ENCODE measurements around the gene TRDN. TPM values are rescaled to one million over a fixed set of nuclear protein-coding genes. Genes with fewer than 3 reads are reported as not detected.
"Not testable (repeated sequence)": the region's sequence is repeated elsewhere in the genome, so short reads cannot be mapped to it uniquely, and the experiment has no call there.

TRDN gene
- total and polyA plus RNA-seq, 3 experiments from 2014 or later, result not detected

- DNase-seq, result no peak
- no peaks in the 10 kb centered on the region for H3K27me3 Mint-ChIP-seq
- no peak overlapping the region for H3K4me3 Mint-ChIP-seq
- CTCF ChIA-PET, result no interaction called here
- Histone ChIP-seq H3K36me3 (ENCODE audit: insufficient read depth, low read length) (no peaks in the 10 kb centered on the region), H3K4me1 (ENCODE audit: insufficient read depth, low read length) (no peaks in the 10 kb centered on the region), H3K9me3 (ENCODE audit: low read length) (no peaks in the 10 kb centered on the region), H3K4me3 (ENCODE audit: low read length) (no peak overlapping the region), H3K27ac (ENCODE audit: low read depth, low read length) (no peak overlapping the region), H3K27me3 (ENCODE audit: insufficient read depth, low read length, poor library complexity, severe bottlenecking) (no peaks in the 10 kb centered on the region)
- no peaks in the 10 kb centered on the region for H3K4me1 Mint-ChIP-seq
- peaks cover 0 to 19% (median 3%) of the 10 kb centered on the region in 5 donors for H3K9me3 Mint-ChIP-seq
- H3K36me3 Mint-ChIP-seq, result no peaks in the 10 kb centered on the region
- POLR2A ChIA-PET, result no interaction called here
- H3K27ac Mint-ChIP-seq, result no peak overlapping the region
Observed at GRCh38 chr6:123456836-123457235, 179.9 kb downstream of the TRDN start.

- POLR2A ChIA-PET, result no interaction called here
- Histone ChIP-seq H3K27me3 (ENCODE audit: insufficient read depth, low read length, poor library complexity, severe bottlenecking) (no peaks in the 10 kb centered on the region), H3K4me3 (ENCODE audit: low read length) (no peak overlapping the region), H3K27ac (ENCODE audit: low read depth, low read length) (no peak overlapping the region), H3K36me3 (ENCODE audit: insufficient read depth, low read length) (no peaks in the 10 kb centered on the region), H3K9me3 (ENCODE audit: low read length) (no peaks in the 10 kb centered on the region), H3K4me1 (ENCODE audit: insufficient read depth, low read length) (no peaks in the 10 kb centered on the region)
- Mint-ChIP-seq H3K27ac (no peak overlapping the region), H3K27me3 (no peaks in the 10 kb centered on the region), H3K4me3 (no peak overlapping the region), H3K9me3 (peaks cover 0 to 24% (median 5%) of the 10 kb centered on the region in 5 donors), H3K4me1 (no peaks in the 10 kb centered on the region), H3K36me3 (no peaks in the 10 kb centered on the region)
- CTCF ChIA-PET, result no interaction called here
- no peak for DNase-seq
Observed at GRCh38 chr6:123454448-123454847, 182.3 kb downstream of the TRDN start.

GRCh38 chr6:123453071-123453470 lies 183.7 kb downstream of the TRDN start:
- H3K27me3 ChIP-seq (ENCODE audit: insufficient read depth, low read length, poor library complexity, severe bottlenecking); H3K27ac ChIP-seq (ENCODE audit: low read depth, low read length); H3K36me3 ChIP-seq (ENCODE audit: insufficient read depth, low read length); CTCF ChIA-PET; H3K4me1 ChIP-seq (ENCODE audit: insufficient read depth, low read length); H3K4me3 Mint-ChIP-seq; POLR2A ChIA-PET; DNase-seq; H3K27me3 Mint-ChIP-seq; H3K4me1 Mint-ChIP-seq; H3K27ac Mint-ChIP-seq; H3K36me3 Mint-ChIP-seq; H3K4me3 ChIP-seq (ENCODE audit: low read length); H3K9me3 ChIP-seq (ENCODE audit: low read length): not testable (repeated sequence)
- peaks cover 2 to 24% (median 11%) of the 10 kb centered on the region in 5 donors for H3K9me3 Mint-ChIP-seq

GRCh38 chr6:123448306-123448884 lies 188.4 kb downstream of the TRDN start:
- peaks cover 0 to 28% (median 14%) of the 10 kb centered on the region in 5 donors for H3K9me3 Mint-ChIP-seq
- CTCF ChIA-PET, result no interaction called here
- Histone ChIP-seq H3K4me3 (ENCODE audit: low read length) (no peak overlapping the region), H3K27ac (ENCODE audit: low read depth, low read length) (no peak overlapping the region), H3K9me3 (ENCODE audit: low read length) (no peaks in the 10 kb centered on the region), H3K27me3 (ENCODE audit: insufficient read depth, low read length, poor library complexity, severe bottlenecking) (no peaks in the 10 kb centered on the region), H3K4me1 (ENCODE audit: insufficient read depth, low read length) (no peaks in the 10 kb centered on the region), H3K36me3 (ENCODE audit: insufficient read depth, low read length) (no peaks in the 10 kb centered on the region)
- no peaks in the 10 kb centered on the region for H3K27me3 Mint-ChIP-seq
- POLR2A ChIA-PET, result no interaction called here
- H3K36me3 Mint-ChIP-seq, result no peaks in the 10 kb centered on the region
- no peak overlapping the region for H3K27ac Mint-ChIP-seq
- no peak for DNase-seq
- no peaks in the 10 kb centered on the region for H3K4me1 Mint-ChIP-seq
- H3K4me3 Mint-ChIP-seq, result no peak overlapping the region

- DNase-seq, result no peak
- POLR2A ChIA-PET, result no interaction called here
- Mint-ChIP-seq H3K9me3 (peaks cover 0 to 29% (median 15%) of the 10 kb centered on the region in 5 donors), H3K27ac (no peak overlapping the region), H3K36me3 (no peaks in the 10 kb centered on the region), H3K27me3 (no peaks in the 10 kb centered on the region), H3K4me3 (no peak overlapping the region), H3K4me1 (no peaks in the 10 kb centered on the region)
- Histone ChIP-seq H3K4me1 (ENCODE audit: insufficient read depth, low read length) (no peaks in the 10 kb centered on the region), H3K27ac (ENCODE audit: low read depth, low read length) (no peak overlapping the region), H3K36me3 (ENCODE audit: insufficient read depth, low read length) (no peaks in the 10 kb centered on the region), H3K4me3 (ENCODE audit: low read length) (no peak overlapping the region), H3K9me3 (ENCODE audit: low read length) (no peaks in the 10 kb centered on the region), H3K27me3 (ENCODE audit: insufficient read depth, low read length, poor library complexity, severe bottlenecking) (no peaks in the 10 kb centered on the region)
- CTCF ChIA-PET, result no interaction called here
Observed at GRCh38 chr6:123447315-123447937, 189.3 kb downstream of the TRDN start.

- no peak overlapping the region for H3K4me3 ChIP-seq (ENCODE audit: low read length)
- no peak for DNase-seq
- H3K36me3 Mint-ChIP-seq, result no peaks in the 10 kb centered on the region
- H3K4me3 Mint-ChIP-seq, result no peak overlapping the region
- H3K27me3 Mint-ChIP-seq, result no peaks in the 10 kb centered on the region
- H3K4me1 ChIP-seq (ENCODE audit: insufficient read depth, low read length), result no peaks in the 10 kb centered on the region
- H3K27ac Mint-ChIP-seq, result no peak overlapping the region
- H3K4me1 Mint-ChIP-seq, result no peaks in the 10 kb centered on the region
- H3K27me3 ChIP-seq (ENCODE audit: insufficient read depth, low read length, poor library complexity, severe bottlenecking), result no peaks in the 10 kb centered on the region
- H3K9me3 Mint-ChIP-seq, result peaks cover 0 to 9% (median 3%) of the 10 kb centered on the region in 5 donors
- H3K27ac ChIP-seq (ENCODE audit: low read depth, low read length), result no peak overlapping the region
- POLR2A ChIA-PET, result no interaction called here
- CTCF ChIA-PET, result interaction anchor here (1.3 kb wide), 1 partner anchor 13 kb away, joined by 3 read pairs; no protein-coding TSS in a partner anchor
- no peaks in the 10 kb centered on the region for H3K36me3 ChIP-seq (ENCODE audit: insufficient read depth, low read length)
- no peaks in the 10 kb centered on the region for H3K9me3 ChIP-seq (ENCODE audit: low read length)
Observed at GRCh38 chr6:123439371-123439770, 197.4 kb downstream of the TRDN start.

GRCh38 chr6:123434186-123434585 lies 202.6 kb downstream of the TRDN start:
- CTCF ChIA-PET, result no interaction called here
- POLR2A ChIA-PET, result no interaction called here
- no peak overlapping the region for H3K27ac Mint-ChIP-seq
- Histone ChIP-seq H3K9me3 (ENCODE audit: low read length) (no peaks in the 10 kb centered on the region), H3K27me3 (ENCODE audit: insufficient read depth, low read length, poor library complexity, severe bottlenecking) (no peaks in the 10 kb centered on the region), H3K4me1 (ENCODE audit: insufficient read depth, low read length) (no peaks in the 10 kb centered on the region), H3K4me3 (ENCODE audit: low read length) (no peak overlapping the region), H3K36me3 (ENCODE audit: insufficient read depth, low read length) (no peaks in the 10 kb centered on the region), H3K27ac (ENCODE audit: low read depth, low read length) (no peak overlapping the region)
- no peaks in the 10 kb centered on the region for H3K4me1 Mint-ChIP-seq
- no peak overlapping the region for H3K4me3 Mint-ChIP-seq
- H3K36me3 Mint-ChIP-seq, result no peaks in the 10 kb centered on the region
- DNase-seq, result no peak
- H3K9me3 Mint-ChIP-seq, result peaks cover 0 to 12% (median 2%) of the 10 kb centered on the region in 5 donors
- no peaks in the 10 kb centered on the region for H3K27me3 Mint-ChIP-seq

- H3K27ac ChIP-seq (ENCODE audit: low read depth, low read length), result no peak overlapping the region
- POLR2A ChIA-PET, result no interaction called here
- Mint-ChIP-seq H3K27ac (no peak overlapping the region), H3K4me1 (no peaks in the 10 kb centered on the region), H3K27me3 (no peaks in the 10 kb centered on the region), H3K4me3 (no peak overlapping the region), H3K36me3 (no peaks in the 10 kb centered on the region), H3K9me3 (peaks cover 0 to 10% (median 2%) of the 10 kb centered on the region in 5 donors)
- H3K27me3 ChIP-seq (ENCODE audit: insufficient read depth, low read length, poor library complexity, severe bottlenecking), result no peaks in the 10 kb centered on the region
- H3K4me1 ChIP-seq (ENCODE audit: insufficient read depth, low read length), result no peaks in the 10 kb centered on the region
- no peaks in the 10 kb centered on the region for H3K9me3 ChIP-seq (ENCODE audit: low read length)
- CTCF ChIA-PET, result no interaction called here
- no peak for DNase-seq
- H3K36me3 ChIP-seq (ENCODE audit: insufficient read depth, low read length), result no peaks in the 10 kb centered on the region
- no peak overlapping the region for H3K4me3 ChIP-seq (ENCODE audit: low read length)
Observed at GRCh38 chr6:123430970-123431369, 205.8 kb downstream of the TRDN start.

Data from CD8-positive, alpha-beta memory T cell (primary cell).